Activated CD4-positive, alpha-beta T cell treated with anti-CD3 and anti-CD28 coated beads, Interleukin-2, Interleukin-6, amounts not matched to agents 100 ng/mL and 50 ng/mL, durations not matched to agents 16 hours and 8 hours (primary cell): ENCODE results near the gene LCTL.

Experiments
- DNase-seq: peaks from one replicate; pipeline ENCODE4 v3.0.0-alpha.2; 2020

LCTL gene, protein sequence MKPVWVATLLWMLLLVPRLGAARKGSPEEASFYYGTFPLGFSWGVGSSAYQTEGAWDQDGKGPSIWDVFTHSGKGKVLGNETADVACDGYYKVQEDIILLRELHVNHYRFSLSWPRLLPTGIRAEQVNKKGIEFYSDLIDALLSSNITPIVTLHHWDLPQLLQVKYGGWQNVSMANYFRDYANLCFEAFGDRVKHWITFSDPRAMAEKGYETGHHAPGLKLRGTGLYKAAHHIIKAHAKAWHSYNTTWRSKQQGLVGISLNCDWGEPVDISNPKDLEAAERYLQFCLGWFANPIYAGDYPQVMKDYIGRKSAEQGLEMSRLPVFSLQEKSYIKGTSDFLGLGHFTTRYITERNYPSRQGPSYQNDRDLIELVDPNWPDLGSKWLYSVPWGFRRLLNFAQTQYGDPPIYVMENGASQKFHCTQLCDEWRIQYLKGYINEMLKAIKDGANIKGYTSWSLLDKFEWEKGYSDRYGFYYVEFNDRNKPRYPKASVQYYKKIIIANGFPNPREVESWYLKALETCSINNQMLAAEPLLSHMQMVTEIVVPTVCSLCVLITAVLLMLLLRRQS

GRCh38 chr15:66565741-66566144, at the start of gene LCTL:
Gene LCTL, minus strand, starts transcription at chr15:66565998. Its CDS starts 633 bp downstream, at chr15:66565365.
- no peak for DNase-seq

- DNase-seq, result no peak
Measured at GRCh38 chr15:66614951-66615760, 49.4 kb upstream of the LCTL start.

DNA sequence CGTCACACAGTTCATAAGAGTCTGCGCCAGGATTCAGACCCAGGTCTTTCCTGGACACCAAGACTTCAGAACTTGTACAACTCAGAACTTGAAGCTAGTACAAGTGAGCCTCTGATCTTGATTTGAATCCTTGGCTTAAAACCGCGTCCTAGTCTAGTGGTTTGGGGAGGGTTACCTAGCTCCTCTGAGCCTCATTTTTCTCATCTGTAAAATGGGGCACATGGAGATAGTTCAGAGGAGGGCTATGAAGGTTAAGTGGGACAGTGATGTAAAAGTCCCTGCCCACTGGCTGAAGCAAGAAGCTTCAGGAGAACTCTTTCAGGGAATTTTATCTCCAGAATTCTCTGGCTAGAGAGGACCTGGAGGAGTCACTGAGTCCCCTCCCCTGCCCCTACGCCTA, 48.7 kb upstream of the LCTL start:
- no peak for DNase-seq

DNA sequence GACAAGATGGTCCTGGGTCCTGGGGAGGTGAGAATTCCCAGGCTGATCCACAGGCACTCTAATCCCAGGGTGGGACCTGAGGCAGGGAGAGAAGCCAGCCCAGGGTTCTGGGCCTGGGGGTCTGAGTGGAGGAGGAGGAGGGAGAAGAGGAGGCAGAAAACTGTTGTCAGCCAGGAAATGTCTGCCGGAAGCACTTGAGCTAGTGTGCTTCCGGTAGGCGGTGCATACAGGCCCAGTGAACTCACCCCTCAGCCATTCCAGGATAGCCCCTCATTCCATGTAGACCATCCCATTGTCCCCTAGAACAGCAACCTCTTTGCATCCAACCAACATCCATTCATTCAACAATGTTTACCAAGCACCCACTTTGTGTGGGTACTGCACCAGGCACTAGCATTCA, 47.9 kb upstream of the LCTL start:
- no peak for DNase-seq

- no peak for DNase-seq
Measured at GRCh38 chr15:66611257-66612053, 45.7 kb upstream of the LCTL start.

DNA sequence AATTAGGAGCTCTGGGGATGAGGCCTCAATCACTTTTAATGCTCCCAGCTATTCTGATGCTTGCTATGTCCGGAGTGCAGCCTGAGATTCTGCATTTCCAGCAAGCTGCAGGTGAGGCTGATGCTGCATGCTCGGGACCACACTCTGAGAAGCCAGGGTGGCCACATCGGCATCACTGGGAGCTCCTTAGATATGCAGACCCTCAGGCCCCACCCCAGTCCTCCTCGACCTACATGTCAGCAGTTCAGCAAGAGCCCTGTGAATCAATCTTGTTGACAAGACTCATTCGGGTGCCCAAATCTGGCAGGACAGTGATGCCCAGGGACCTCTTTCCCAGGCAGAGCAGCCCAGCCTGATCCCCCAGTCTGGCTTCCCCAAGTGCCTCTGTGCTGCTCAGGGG, 44.1 kb upstream of the LCTL start:
- no peak for DNase-seq

DNA sequence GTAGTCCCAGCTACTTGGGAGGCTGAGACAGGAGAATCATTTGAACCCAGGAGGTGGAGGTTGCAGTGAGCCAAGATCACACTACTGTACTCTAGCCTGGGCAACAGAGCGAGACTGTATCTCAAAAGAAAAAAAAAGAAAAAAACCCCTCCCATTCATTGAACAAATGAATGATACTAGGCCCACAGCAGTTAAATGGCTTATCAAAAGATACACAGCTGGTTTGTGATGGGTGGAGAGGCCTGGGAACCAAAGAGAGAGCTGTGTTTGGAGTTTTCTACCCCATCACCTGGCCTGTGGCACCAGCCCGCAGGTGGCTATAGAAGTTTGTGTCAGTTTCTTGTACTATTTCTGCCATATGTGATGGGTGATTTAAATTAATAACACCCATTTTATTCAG, 43.1 kb upstream of the LCTL start:
- DNase-seq, result no peak

DNA sequence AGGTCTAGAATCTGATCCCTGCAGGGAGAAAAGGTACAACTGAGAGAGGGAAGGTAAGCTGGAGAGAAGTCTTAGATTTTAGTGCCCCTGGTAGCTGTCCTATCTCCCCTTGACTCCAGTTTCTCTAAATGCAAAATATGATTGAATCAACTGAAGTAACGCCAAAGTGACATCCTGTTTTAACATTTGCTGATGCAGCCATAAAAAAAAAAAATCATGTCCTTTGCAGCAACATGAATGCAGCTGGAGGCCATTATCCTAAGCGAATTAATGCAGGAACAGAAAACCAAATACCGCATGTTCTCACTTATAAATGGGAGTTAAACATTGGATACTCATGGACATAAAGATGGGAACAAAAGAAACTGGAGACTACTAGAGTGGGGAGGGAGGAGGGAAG, 42.4 kb upstream of the LCTL start:
- no peak for DNase-seq

- peak; percentile 74 for DNase-seq
Measured at GRCh38 chr15:66603301-66604179, 37.7 kb upstream of the LCTL start.

DNA sequence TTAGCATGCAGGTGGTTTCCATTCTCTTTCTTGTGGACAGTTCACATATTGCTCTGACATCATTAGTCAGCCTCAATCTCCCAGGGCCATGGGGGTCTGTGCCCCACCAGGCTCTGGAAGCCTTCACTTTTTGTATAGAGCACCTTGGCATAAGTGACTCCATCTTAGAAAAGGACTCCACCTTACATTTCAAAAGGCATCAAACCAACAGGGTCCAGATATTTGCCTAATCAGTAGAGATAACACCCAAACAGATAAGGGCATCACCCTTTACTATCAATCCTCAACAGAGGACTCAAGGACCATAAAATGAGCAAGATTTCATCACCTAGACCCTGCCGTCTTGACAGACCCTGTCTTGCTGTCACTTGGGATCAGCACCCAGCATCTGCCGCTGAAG, 35.7 kb upstream of the LCTL start:
- DNase-seq, result no peak

DNA sequence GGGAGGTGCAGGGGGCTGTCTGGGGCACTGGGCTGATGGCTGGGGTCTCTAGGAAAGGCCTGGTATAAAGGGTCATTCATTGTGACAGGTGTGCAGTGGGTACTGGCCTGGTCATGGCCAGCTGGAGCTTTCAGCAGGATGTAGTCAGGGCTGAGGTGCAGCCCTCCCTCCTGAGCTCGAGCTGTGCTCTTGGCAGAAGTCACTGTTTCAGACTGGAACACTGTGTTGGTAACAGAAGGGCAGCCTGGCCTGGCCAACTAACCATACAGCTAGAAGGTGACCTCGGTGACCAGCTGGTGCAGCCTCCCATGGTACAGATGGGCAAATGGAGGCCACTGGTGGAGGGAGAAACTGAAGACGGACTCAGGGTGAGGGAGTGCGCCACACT, 34.4 kb upstream of the LCTL start:
- DNase-seq, result no peak

DNA sequence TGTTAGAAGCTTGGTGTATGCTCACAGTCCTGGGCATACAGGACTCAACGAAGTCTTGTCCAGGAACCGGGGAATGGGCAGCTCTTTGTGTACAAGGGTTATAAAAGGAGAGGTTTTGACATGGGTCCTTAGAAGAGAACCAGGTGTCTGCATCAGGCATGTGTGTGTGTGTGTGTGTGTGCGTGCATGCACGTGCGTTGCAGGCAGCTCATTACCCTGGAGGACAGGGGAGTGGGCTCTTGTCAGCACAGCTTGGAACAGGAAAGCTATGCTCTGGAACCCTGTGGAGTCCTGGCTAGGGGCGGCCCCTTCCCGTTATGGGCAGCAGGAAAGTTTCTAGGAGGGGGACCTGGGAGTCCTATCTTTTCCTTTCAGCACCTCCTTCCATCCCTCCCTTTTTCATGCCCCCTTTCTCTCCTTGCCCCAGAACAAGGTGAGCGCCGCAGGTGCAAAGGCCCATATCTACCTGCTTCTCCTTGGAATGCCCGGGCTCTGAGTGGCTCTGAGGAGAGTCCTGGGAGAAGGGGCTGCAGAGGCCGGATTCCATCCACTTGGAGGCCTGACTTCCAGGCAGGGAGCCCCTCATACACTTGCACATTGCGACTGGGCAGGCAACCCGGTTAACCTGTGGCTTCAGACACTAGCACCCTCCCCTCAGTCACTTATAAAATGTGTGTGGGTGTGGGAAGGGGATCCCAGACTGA, 33.9 kb upstream of the LCTL start:
- no peak for DNase-seq

GRCh38 chr15:66598095-66598815, 32.5 kb upstream of the LCTL start:
- no peak for DNase-seq

- no peak for DNase-seq
Measured at GRCh38 chr15:66595931-66596545, 30.2 kb upstream of the LCTL start.

GRCh38 chr15:66595332-66595731, 29.5 kb upstream of the LCTL start:
- DNase-seq, result no peak

GRCh38 chr15:66594836-66595235, 29.0 kb upstream of the LCTL start:
- DNase-seq, result no peak

DNA sequence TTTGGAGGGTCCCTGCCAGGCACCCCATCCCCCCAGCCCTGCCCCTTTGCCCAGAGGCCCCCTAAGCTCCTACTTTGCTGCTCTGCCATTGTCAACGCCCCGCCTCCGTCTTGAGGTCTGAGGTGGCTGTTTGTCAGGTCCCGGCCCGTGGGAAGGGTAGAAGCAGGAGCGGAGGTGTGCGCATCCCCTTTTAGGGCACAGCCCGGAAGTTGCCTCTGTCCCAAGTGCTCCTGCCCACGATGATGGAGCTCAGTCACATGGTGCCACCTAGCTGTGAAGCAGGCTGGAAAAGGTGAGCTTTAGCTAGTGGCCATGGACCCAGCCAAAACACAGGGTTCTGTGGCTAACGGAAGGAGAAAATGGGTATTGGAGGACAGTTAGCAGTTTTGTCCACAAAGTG, 28.5 kb upstream of the LCTL start:
- no peak for DNase-seq

DNA sequence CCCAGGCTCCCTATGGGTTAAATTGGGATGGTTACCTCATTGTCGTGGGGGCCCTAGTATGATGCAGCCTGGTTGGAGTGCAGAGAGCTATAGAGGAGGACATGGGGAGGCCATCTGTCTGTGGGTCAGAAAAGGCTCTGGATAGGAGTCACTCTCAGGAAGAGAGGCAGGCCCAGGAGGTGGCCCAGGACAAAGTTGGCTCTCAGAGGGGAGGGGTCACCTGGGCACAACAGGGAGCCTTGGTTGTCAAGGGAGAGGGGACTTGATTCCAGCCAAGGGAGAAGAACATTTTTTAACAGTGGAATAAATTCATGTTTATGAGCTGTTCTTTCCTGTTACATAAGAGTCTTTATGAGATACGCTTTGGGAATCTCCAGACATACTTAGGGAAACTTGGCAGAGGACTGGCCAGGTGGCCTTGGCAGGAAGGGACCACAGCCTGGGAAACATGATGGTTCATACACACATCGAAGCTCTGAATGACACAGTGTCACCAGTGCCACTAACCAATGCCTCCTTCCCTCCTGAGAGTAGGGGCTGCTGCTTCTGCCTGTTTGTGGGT, 27.5 kb upstream of the LCTL start:
- DNase-seq, result no peak

DNA sequence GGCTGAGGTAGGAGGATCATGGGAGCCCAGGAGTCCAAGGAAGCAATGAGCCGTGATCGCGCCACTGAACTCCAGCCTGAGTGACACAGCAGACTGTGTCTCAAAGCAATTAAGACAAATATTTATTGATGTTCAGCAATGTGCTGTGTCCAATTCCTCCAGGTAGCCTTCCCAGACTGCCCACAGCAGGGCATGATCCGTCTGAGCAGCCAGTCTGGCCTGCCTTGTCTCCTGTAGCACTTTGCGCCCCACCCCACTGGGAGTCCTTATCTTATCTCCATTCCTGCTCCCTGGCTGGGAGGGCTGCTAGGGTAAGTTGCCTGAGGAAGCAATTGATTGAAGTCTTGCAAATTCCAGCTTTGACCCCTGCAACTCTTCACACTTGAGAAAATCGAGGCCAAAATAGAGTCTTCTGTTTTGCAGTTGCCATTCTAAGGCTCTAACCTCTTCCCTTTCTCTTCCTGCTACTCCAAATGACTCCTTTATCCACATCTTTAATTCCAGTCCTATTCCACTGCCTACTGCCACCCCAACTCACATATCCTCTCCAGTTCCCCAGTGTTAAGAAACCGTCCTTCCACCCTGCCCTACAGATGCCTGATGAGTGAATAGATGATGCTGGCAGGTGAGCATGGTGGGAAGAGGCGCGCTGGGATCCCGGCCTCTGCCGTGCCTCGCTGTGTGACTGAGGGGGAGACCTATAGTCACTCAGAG, 26.9 kb upstream of the LCTL start:
- no peak for DNase-seq
